Ovary (tissue), 3 donors: ENCODE measurements around the gene UQCRH.
"Not testable (repeated sequence)": the region's sequence is repeated elsewhere in the genome, so short reads cannot be mapped to it uniquely, and the experiment has no call there.

Experiments
- EP300 ChIP-seq: sonication (generic); formaldehyde crosslinking; IDR thresholded peaks from one replicate; pipeline ENCODE4 v1.6.1; 2017; ENCODE audit warnings: antibody characterized with exemption
- POLR2A ChIP-seq: fragments of 450-650 bp; IDR thresholded peaks from one replicate; pipeline ENCODE4 v1.6.1; 2017; ENCODE audit warnings: antibody characterized with exemption, mild to moderate bottlenecking, moderate library complexity
- TF ChIP-seq, protein P1 (sequence below), 3 donors: fragments of 450-650 bp in 2 of 3; fragments of 200-600 bp in 1 of 3; IDR thresholded peaks; one replicate each; pipeline versions ENCODE4 v1.5.1 to v1.8.0; 2016 to 2022; ENCODE audit warnings: antibody characterized with exemption in 3 of 3, mild to moderate bottlenecking in 1 of 3
- donor health status: DM: no; HTN: no; CAD: no.

DNA sequence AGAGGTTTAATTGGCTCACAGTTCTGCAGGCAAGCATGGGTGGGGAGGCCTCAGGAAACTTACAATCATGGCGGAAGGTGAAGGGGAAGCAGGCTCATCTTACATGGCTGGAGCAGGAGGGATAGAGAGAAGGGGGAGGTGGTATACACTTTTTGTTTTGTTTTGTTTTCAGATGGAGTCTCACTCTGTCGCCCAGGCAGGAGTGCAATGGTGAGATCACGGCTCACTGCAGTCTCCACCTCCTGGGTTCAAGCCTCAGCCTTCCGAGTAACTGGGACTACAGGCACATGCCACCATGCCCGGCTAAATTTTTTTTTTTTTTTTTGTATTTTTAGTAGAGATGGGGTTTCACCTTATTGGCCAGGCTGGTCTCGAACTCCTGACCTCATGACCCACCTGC is 18.7 kb downstream of the UQCRH start:
- TF ChIP-seq POLR2A, EP300: not testable (repeated sequence)
- TF ChIP-seq, protein P1, sequence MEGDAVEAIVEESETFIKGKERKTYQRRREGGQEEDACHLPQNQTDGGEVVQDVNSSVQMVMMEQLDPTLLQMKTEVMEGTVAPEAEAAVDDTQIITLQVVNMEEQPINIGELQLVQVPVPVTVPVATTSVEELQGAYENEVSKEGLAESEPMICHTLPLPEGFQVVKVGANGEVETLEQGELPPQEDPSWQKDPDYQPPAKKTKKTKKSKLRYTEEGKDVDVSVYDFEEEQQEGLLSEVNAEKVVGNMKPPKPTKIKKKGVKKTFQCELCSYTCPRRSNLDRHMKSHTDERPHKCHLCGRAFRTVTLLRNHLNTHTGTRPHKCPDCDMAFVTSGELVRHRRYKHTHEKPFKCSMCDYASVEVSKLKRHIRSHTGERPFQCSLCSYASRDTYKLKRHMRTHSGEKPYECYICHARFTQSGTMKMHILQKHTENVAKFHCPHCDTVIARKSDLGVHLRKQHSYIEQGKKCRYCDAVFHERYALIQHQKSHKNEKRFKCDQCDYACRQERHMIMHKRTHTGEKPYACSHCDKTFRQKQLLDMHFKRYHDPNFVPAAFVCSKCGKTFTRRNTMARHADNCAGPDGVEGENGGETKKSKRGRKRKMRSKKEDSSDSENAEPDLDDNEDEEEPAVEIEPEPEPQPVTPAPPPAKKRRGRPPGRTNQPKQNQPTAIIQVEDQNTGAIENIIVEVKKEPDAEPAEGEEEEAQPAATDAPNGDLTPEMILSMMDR (IDR thresholded peaks at IDR 0.05) = not testable (repeated sequence)
